Measurements from ENCODE around the gene OGFR. TPM values are rescaled to one million over a fixed set of nuclear protein-coding genes. Genes with fewer than 3 reads are reported as not detected.

The OGFR gene
- total and polyA plus RNA-seq, 2 experiments from 2014 or later, result 9.6 to 50.6 TPM

- H3K4me2 ChIP-seq, result no peak overlapping the region
- Mint-ChIP-seq H3K9me3 (no peaks in the 10 kb centered on the region), H3K4me3 (no peak overlapping the region), H3K4me1 (peaks cover 8% of the 10 kb centered on the region; the same call in 2 of the 3 replicates), H3K27ac (no peak overlapping the region; the same call in 1 of the 2 replicates), H3K27me3 (ENCODE audit: insufficient read depth, low read depth, poor library complexity) (peaks cover 6% of the 10 kb centered on the region), H3K36me3 (ENCODE audit: low read depth) (no peaks in the 10 kb centered on the region)
- no peak overlapping the region for H3K4me3 ChIP-seq
- TF ChIP-seq ZNF114 (CRISPR knock-in tag; IDR thresholded peaks at IDR 0.05) (no peak), CTCF (conservative IDR thresholded peaks at IDR 0.05; ENCODE audit: low read depth in 2 of 2) (no peak), EZH2phosphoT487 (IDR thresholded peaks at IDR 0.05; ENCODE audit: unreplicated experiment) (no peak), STAT1 (IDR thresholded peaks at IDR 0.05; ENCODE audit: unreplicated experiment) (no peak), JUNB (IDR thresholded peaks at IDR 0.05; ENCODE audit: unreplicated experiment) (no peak), CREB1 (CRISPR knock-in tag; IDR thresholded peaks at IDR 0.05; ENCODE audit: low read depth) (no peak), REST (IDR thresholded peaks at IDR 0.05; ENCODE audit: unreplicated experiment) (no peak), ETS1 (IDR thresholded peaks at IDR 0.05) (no peak), NANOG (IDR thresholded peaks at IDR 0.05; ENCODE audit: borderline replicate concordance) (no peak), EZH2 (IDR thresholded peaks at IDR 0.05; ENCODE audit: low read depth, unreplicated experiment) (no peak), POLR2AphosphoS5 (IDR thresholded peaks at IDR 0.05; ENCODE audit: low read depth) (no peak), ZNF462 (CRISPR knock-in tag; IDR thresholded peaks at IDR 0.05) (no peak), ZNF331 (CRISPR knock-in tag; IDR thresholded peaks at IDR 0.05; ENCODE audit: low read depth) (no peak)
- no peak overlapping the region for H3K27ac ChIP-seq (ENCODE audit: low read depth)
- ATAC-seq (no peak), DNase-seq (ENCODE audit: low spot score) (no peak)
- no peaks in the 10 kb centered on the region for H4K20me1 ChIP-seq (replicated peaks; ENCODE audit: insufficient read depth)
- H3K36me3 ChIP-seq (ENCODE audit: insufficient read depth), result no peaks in the 10 kb centered on the region
- H3K79me2 ChIP-seq (replicated peaks; ENCODE audit: insufficient read depth), result no peaks in the 10 kb centered on the region
- no peaks in the 10 kb centered on the region for H3K27me3 ChIP-seq (ENCODE audit: insufficient read depth)
- H2AFZ ChIP-seq, result no peak overlapping the region
- no peaks in the 10 kb centered on the region; the same call in 1 of the 2 replicates for H3K4me1 ChIP-seq (ENCODE audit: insufficient read depth)
- 0 out of 2 replicates have a peak, but pooled peaks cover 2% of the 10 kb centered on the region for H3F3A ChIP-seq (replicated peaks; ENCODE audit: low read depth)
- H3K9me2 ChIP-seq (ENCODE audit: insufficient read depth), result no peaks in the 10 kb centered on the region
These were observed 37.9 kb upstream of the OGFR start for GRCh38 chr20:62766716-62767115.

Data from GM23338 (cell line).